GM12865 (cell line): Measurements from ENCODE around the gene GPC3.
"Not testable (repeated sequence)": the region's sequence is repeated elsewhere in the genome, so short reads cannot be mapped to it uniquely, and the experiment has no call there.

Source experiments
- DNase-seq: peaks from one replicate; pipeline ENCODE4 v3.0.0; 2010; ENCODE audit warnings: low read depth
- H3K4me3 ChIP-seq: 2 replicates; pipeline ENCODE4 v1.5.1; 2011; ENCODE audit warnings: mild to moderate bottlenecking, low read depth, low read length, control low read depth
- CTCF ChIP-seq: IDR thresholded peaks from 2 replicates; pipeline ENCODE4 v1.5.1; 2011; ENCODE audit warnings: low read length, control low read depth, low read depth, inconsistent platforms; ENCODE audit not compliant: insufficient read depth; ENCODE audit errors: missing control alignments

The GPC3 gene

GRCh38 chrX:133994576-133994975, 9.2 kb upstream of the GPC3 start:
- no peak overlapping the region for H3K4me3 ChIP-seq
- no peak for DNase-seq
- no peak for TF ChIP-seq CTCF

DNA sequence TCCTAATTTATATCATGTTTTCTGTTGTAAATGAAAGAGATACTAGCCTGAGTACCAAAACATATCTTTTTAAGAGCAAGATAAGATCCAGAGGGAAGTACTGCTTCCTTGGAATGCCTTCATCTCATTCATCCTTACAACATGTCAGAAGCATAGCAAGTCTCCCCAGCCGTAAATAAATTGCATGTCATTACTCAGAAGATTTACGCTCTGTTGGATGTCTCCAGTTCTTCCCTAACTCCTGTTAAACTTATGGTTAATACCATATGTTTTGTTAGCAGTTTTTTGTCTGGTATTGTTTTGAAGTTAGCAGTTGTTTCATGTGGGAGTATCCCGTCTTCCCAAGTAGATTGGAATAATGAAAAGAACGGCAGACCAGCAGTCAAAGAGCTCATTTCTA, 7.5 kb upstream of the GPC3 start:
- no peak for TF ChIP-seq CTCF
- no peak overlapping the region for H3K4me3 ChIP-seq
- DNase-seq, result no peak

GRCh38 chrX:133991814-133992213, 6.4 kb upstream of the GPC3 start:
- no peak overlapping the region for H3K4me3 ChIP-seq
- DNase-seq, result no peak
- TF ChIP-seq CTCF, result no peak

DNA sequence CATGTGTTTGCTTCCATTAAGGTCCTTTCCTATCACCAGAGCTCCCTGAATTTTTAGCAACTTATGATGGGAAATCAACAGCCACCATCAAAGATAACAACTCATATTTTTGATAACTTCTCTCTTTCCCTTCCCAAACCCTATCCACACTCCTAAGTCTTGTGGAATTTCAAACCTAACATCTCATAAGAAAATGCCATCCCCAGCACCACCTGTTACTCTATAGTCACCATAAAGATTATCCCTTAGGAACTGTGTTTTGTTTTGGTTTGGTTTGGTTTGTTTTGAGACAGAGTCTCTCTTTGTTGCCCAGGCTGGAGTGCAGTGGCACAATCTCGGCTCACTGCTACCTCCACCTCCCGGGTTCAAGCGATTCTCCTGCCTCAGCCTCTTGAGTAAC, 5.7 kb upstream of the GPC3 start:
- not testable (repeated sequence) for DNase-seq, H3K4me3 ChIP-seq

DNA sequence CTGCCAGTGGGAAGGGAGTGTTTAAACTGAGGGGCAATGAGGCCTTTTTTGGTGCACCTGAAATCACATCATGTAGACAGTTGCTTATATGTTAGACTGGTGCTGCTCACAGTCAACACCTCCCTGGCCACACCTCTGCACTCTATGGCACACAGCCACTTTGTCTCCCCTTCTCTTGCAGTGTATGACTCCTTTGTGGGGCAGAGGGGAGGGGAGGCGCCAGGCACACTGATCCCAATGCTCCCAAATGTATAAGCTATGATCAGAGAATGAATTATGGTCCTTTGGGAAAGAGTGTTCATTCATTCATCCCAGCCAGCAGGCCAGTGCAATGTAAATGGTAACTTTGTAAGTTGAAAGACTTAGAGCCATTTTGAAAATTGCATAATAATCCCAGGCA, 4.6 kb upstream of the GPC3 start:
- TF ChIP-seq CTCF, result no peak
- no peak for DNase-seq
- H3K4me3 ChIP-seq, result no peak overlapping the region

- no peak for TF ChIP-seq CTCF
- DNase-seq, result no peak
Observed at GRCh38 chrX:133989490-133989889, 4.1 kb upstream of the GPC3 start.

DNA sequence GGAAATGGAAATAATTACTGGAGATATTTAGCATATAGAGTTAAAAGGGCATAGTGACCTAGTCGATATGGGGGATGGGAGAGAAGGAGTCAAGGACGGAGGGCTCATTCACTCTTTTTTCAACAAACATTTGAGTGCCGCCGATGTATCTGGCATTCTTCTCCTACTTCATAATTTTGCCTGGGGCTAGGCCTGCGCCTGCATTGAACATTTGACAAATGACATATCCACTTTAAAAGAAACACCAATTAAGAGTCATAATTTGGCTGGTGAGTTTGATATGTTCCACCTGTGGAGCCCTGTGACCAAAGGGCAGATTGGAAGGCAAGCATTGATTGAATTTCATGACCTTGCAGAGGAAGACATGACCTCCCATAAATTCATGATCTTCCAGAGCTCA, 2.6 kb upstream of the GPC3 start:
- no peak overlapping the region for H3K4me3 ChIP-seq
- no peak for DNase-seq
- no peak for TF ChIP-seq CTCF

More at GRCh38 chrX:133989490-133989889, 4.1 kb upstream of the GPC3 start:
- H3K4me3 ChIP-seq, result no peak overlapping the region

- no peak overlapping the region for H3K4me3 ChIP-seq
- TF ChIP-seq CTCF, result no peak
- no peak for DNase-seq
Observed at GRCh38 chrX:133987188-133987587, 1.8 kb upstream of the GPC3 start.
